Muscle layer of colon (tissue), 2 donors: ENCODE measurements around the gene RAB6B.

Source experiments
- H3K27ac ChIP-seq: one replicate; pipeline ENCODE4 v1.7.0; 2013; ENCODE audit warnings: low read depth, mild to moderate bottlenecking, low read length, moderate library complexity
- H3K27me3 ChIP-seq, 2 donors: one replicate each; pipeline ENCODE4 v1.7.0; 2013; ENCODE audit warnings: low read length in 2 of 2, mild to moderate bottlenecking in 2 of 2; ENCODE audit not compliant: insufficient read depth in 2 of 2, control insufficient read depth in 1 of 2
- H3K36me3 ChIP-seq: one replicate; pipeline ENCODE4 v1.7.0; 2013; ENCODE audit warnings: mild to moderate bottlenecking, low read length; ENCODE audit not compliant: insufficient read depth
- H3K4me1 ChIP-seq: one replicate; pipeline ENCODE4 v1.7.0; 2013; ENCODE audit warnings: mild to moderate bottlenecking, low read length; ENCODE audit not compliant: insufficient read depth
- H3K4me3 ChIP-seq, 2 donors: one replicate each; pipeline ENCODE4 v1.7.0; 2013; ENCODE audit warnings: low read length in 2 of 2, low read depth in 1 of 2, mild to moderate bottlenecking in 1 of 2, moderate library complexity in 1 of 2
- H3K9ac ChIP-seq: one replicate; pipeline ENCODE4 v1.7.0; 2013; ENCODE audit warnings: low read length
- H3K9me3 ChIP-seq: one replicate; pipeline ENCODE4 v1.7.0; 2013; ENCODE audit warnings: mild to moderate bottlenecking, low read length
- donor health status: abdominal sarcoma.
- donor health status: Adenocarcinoma of cecum.

RAB6B gene

DNA sequence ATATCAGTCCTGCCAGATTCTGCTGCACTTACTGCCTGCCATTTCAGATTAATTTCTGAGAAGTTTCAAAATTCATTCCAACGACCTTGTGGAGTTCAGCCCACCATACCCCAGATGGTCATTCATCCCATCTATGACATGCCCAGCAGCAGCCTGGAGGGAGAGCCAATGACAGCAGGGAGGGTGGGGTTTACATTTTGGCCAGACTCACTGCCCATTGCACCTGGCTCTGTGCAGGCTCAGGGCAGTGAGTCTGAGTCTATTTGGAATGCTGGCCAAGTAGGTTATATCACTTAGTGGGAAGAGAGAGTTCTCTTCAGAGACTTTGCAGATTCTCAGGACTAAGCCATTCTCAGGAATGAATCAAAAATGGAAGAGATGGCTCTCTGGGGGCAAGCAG lies 68.5 kb downstream of the RAB6B start:
- Histone ChIP-seq H3K36me3 (peaks cover 12% of the 10 kb centered on the region), H3K4me3 (no peak overlapping the region), H3K9ac (no peak overlapping the region), H3K4me1 (no peaks in the 10 kb centered on the region), H3K9me3 (no peaks in the 10 kb centered on the region), H3K27ac (no peak overlapping the region), H3K27me3 (no peaks in the 10 kb centered on the region)

DNA sequence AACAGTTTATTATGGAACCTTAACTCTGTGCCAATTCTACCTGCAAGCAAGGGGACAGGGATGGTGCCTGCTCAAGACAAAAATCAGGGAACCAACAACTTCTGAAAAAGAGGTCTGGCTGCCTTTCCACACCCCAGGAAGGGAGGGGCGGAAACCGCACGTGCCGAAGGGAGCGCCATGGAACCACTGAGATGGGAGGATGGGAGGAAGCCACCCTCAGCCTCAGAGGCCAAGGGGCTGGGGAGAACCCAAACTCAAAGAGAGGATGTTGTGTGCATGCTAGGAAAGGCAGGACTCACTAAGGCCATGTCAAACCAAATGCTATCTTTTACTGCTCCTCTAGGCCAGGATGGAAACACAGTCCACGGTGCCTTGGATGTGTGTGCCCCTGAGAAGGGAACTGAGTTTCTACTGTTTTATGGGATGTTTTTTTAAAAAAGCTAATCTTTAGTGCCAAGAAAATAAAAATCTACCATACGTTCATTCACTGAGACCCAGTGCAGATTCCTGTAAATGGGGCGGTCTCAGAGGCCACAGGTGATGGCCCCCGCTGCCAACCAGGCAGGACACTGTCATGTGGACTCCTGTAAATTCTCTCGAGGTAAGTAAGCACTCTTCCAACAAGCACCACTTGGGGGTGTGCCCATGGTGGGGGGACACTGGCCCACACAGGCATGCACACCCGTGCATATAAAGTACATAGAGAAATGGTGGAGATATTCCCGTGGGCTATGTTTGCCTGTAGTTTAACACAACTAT lies 69.5 kb downstream of the RAB6B start:
- no peaks in the 10 kb centered on the region for H3K27me3 ChIP-seq

DNA sequence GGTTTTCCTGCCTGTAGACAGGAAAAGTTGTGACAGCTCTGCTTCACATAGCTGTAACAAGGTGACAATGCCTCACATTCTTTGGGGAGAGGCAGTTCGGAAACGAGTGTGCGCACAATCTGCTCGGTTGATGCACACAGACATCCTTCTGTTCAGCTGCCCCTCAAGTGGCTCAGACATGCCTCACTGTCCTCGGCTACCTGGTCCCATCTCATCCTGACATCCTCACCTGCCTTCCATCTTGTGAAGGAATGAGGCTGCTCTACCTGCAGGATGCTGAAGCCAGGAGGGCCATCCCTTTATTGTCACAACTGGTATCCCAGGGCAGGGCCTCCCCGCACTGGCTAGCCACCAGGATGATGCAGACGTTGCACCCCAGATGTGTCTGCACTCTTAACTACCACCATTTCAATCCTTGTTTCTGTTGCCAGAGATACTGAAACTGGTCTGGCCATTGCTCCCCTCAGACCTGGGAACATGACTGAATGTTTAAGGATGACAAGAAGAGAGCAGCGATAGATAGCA lies 70.7 kb downstream of the RAB6B start:
- no peaks in the 10 kb centered on the region for H3K9me3 ChIP-seq
- H3K27ac ChIP-seq = no peak overlapping the region
- H3K9ac ChIP-seq = no peak overlapping the region
- peaks cover 29% of the 10 kb centered on the region for H3K36me3 ChIP-seq
- no peak overlapping the region for H3K4me3 ChIP-seq
- H3K27me3 ChIP-seq = no peaks in the 10 kb centered on the region
- H3K4me1 ChIP-seq = no peaks in the 10 kb centered on the region

More for the DNA sequence above, 69.5 kb downstream of the RAB6B start:
- H3K4me3 ChIP-seq = no peak overlapping the region
- no peak overlapping the region for H3K27ac ChIP-seq
- no peaks in the 10 kb centered on the region for H3K9me3 ChIP-seq
- H3K9ac ChIP-seq = no peak overlapping the region
- H3K4me1 ChIP-seq = no peaks in the 10 kb centered on the region
- H3K36me3 ChIP-seq = peaks cover 20% of the 10 kb centered on the region

DNA sequence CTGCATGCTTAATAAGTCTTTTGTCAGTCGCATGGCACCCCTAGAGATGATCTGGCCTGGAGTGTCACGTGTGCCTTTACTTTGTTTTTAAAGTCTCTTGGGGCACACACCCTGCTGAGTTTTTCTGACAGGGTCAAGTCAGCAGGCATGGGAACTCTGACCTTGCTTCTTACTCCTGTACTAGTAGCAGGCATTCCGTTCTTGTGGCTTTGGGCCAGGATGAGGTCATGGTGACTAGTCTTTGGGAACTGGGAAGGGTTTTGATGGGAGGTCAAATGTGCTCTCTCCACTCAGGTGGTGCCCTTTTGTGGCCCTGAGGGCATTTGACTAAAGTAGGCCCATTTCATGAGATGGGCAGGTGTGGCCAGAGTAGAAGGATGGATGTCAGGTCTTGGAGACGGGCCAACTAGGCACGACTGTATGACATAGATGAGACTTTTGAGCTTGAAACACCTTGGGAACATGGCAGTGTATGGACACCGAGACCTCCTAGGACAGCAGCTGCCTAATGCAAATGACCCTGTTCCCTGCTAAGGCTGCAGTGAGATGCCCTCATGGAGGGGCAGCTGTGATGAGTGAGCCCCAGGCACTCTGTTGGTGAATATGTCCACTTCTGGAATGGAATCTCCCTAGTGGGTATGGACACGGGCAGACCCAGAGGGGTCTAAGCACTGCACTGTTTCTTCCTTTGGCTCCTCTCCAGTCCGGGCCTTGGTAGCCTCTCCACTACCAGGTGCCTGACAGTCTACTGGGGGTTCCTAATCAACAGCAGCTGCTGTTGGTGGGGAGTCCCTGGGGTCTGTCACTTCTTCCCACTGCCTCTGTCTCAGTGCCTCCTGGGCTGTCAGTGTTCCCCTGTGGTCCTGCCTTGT lies 73.7 kb downstream of the RAB6B start:
- Histone ChIP-seq H3K27me3 (no peaks in the 10 kb centered on the region), H3K36me3 (peaks cover 42% of the 10 kb centered on the region), H3K9me3 (no peaks in the 10 kb centered on the region), H3K9ac (no peak overlapping the region), H3K4me1 (no peaks in the 10 kb centered on the region), H3K4me3 (no peak overlapping the region), H3K27ac (no peak overlapping the region)

DNA sequence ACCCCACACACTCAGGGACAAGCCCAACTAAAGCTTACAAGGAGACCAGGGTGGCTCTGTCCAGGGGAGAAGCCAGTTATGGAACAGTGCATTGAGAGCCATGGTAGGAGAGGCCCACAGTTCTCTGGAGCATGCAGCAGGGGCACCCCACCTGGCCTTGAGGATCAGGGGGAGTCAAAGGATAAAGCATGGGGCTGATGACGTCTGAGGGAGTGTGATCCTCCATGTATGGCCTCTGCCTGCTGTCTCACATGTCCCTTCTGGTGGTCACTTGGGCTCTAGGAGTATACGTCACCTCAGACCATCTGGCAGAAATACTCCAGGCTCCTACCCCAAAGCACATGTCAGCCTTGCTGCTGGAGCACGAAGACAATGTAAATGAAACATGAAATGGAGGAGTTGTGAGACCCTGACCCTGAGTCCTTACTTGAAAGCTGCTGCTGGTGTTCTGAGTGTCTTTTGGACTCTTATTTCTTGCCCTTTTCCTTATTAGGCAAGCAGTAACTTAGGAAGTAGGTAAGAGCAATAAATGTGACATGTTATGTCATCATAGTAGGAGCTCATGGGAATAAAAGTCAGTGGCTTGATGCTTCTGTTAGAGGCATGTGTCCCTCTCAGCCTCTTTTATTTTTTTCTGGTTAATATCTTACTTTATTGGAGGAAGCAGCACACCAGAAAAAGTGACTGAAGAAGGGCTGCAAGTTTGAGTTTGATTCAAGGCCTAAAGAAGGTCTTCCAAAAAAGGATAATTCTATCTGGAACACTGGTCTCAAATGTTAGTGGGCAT lies 74.6 kb downstream of the RAB6B start:
- H3K36me3 ChIP-seq = peaks cover 42% of the 10 kb centered on the region
- no peaks in the 10 kb centered on the region for H3K27me3 ChIP-seq
- H3K27ac ChIP-seq = no peak overlapping the region
- no peaks in the 10 kb centered on the region for H3K9me3 ChIP-seq
- no peak overlapping the region for H3K9ac ChIP-seq
- no peak overlapping the region for H3K4me3 ChIP-seq
- H3K4me1 ChIP-seq = no peaks in the 10 kb centered on the region

DNA sequence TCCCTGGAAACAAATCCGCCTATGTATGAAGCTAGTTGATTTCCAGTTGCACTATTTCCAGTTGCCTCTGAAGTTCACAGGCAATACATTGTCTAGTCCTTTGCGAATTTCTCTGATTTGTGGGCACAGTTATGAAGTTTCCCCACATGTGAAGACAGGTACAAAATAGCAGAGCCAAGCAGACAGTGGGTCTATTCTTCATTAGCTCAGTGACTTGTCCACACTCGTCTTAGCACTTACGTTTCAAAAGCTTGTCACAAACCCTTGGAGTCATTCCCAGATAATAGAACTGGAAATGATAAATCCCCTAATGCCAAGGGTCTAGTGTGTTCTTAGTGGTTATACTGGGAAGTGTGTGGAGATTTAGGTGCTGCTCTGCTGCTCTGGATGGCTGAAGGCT lies 75.6 kb downstream of the RAB6B start:
- Histone ChIP-seq H3K9ac (no peak overlapping the region), H3K4me1 (no peaks in the 10 kb centered on the region), H3K9me3 (no peaks in the 10 kb centered on the region), H3K27ac (no peak overlapping the region), H3K27me3 (no peaks in the 10 kb centered on the region), H3K4me3 (no peak overlapping the region), H3K36me3 (peaks cover 47% of the 10 kb centered on the region)

DNA sequence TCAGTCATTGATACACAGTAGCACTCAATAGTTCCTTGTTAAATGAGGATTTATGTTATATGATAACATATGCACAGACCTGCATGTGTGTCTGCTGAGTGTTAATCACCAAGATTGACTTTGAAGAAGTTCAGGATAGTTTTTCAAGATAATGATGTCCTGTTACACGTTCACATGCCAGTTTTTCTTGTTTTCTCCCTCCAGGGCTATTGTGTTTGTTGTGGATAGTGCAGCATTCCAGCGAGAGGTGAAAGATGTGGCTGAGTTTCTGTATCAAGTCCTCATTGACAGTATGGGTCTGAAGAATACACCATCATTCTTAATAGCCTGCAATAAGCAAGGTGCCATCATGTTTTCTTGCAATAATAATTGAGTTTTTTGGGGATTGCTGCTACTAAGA lies 80.3 kb downstream of the RAB6B start:
- no peaks in the 10 kb centered on the region for H3K9me3 ChIP-seq
- peaks cover 26% of the 10 kb centered on the region for H3K36me3 ChIP-seq

DNA sequence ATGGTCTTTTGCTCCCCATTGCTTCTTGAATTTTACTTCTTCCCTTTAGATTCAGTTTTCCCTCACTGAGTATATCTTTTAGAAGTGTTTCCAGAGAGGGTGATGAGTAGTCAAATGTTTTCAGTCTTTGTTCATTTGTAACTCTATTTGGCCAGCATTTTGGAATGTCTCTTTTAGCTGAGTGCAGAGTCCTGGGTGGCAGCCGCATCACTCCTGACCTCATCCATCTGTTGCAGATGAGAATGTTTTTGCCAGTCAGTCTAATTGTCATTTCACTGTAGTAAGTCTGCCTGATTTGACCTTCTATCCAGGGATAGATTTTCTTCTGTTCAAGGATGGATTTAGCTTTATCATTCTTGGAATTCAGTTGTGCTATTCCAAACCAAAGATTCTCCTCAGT lies 82.8 kb downstream of the RAB6B start:
- Histone ChIP-seq H3K4me3 (no peak overlapping the region), H3K4me1 (no peaks in the 10 kb centered on the region), H3K27me3 (no peaks in the 10 kb centered on the region), H3K9ac (no peak overlapping the region), H3K9me3 (no peaks in the 10 kb centered on the region), H3K36me3 (peaks cover 17% of the 10 kb centered on the region), H3K27ac (no peak overlapping the region)

More for the DNA sequence above, 80.3 kb downstream of the RAB6B start:
- no peak overlapping the region for H3K4me3 ChIP-seq
- H3K9ac ChIP-seq = no peak overlapping the region
- no peak overlapping the region for H3K27ac ChIP-seq
- no peaks in the 10 kb centered on the region for H3K27me3 ChIP-seq
- no peaks in the 10 kb centered on the region for H3K4me1 ChIP-seq

DNA sequence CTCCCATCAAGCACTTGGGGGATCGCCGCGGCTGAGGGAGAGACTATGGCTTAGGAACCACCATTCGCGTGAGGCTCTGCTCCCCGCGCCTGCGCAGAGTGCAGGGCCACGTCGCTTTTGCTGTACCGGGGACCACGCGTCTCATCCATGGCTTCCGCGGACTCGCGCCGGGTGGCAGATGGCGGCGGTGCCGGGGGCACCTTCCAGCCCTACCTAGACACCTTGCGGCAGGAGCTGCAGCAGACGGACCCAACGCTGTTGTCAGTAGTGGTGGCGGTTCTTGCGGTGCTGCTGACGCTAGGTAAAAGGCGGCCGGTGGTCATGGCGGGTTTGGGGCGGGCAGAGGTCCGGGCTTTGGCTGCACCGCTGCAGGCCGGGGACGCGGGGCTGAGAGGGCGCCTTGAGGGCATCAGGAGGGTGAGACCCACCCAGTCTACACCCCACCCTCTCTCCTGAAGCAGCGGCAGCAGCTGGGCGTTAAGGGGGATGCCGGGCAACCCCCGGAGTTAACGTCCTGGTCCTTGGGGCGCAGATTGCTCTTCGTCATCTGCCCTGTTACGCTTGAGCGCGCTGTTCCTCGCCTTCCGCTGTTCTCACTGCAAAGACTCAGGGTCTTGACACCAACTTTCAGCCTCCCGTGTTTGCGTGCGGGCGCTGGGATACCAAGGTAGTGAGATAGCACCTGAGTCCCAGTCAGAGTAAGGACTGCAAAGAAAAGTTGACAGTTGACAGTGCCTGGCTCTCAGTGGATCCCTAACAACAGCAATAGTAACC lies 89.8 kb downstream of the RAB6B start, which contains the start of gene SRPRB:
Gene SRPRB (plus strand): TSS at position 114 of the 774 bp plus-strand sequence. CDS start 34 bp downstream, at position 148.
- H3K4me3 ChIP-seq = peak within 1 kb of the TSS; percentile 63 to 74
- H3K27me3 ChIP-seq = no peaks in the 10 kb centered on the region
- H3K4me1 ChIP-seq = no peaks in the 10 kb centered on the region
- H3K9ac ChIP-seq = peak within 1 kb of the TSS; percentile 12
- H3K27ac ChIP-seq = peak within 1 kb of the TSS; percentile 46
- no peaks in the 10 kb centered on the region for H3K9me3 ChIP-seq
- peaks cover under 1% of the 10 kb centered on the region for H3K36me3 ChIP-seq

DNA sequence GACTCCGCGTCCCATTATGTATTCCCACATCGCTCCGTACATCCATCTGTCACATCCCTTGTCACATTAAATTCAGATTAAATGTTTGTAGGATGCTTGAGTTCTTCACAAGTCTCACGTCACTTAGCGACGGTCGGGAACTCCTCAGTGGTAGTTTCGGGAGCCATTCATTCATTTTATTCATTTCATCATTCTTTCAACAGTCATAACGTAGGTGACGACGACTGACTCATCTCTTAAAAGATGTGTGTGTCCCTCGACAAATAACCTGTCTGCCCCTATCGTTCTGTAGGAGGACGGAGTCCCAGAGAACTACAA lies 90.3 kb downstream of the RAB6B start:
- H3K9me3 ChIP-seq = no peaks in the 10 kb centered on the region
- H3K36me3 ChIP-seq = no peaks in the 10 kb centered on the region
- H3K4me1 ChIP-seq = no peaks in the 10 kb centered on the region
- peak overlapping the region; percentile 63 to 74 for H3K4me3 ChIP-seq
- no peaks in the 10 kb centered on the region for H3K27me3 ChIP-seq
- H3K27ac ChIP-seq = no peak overlapping the region
- no peak overlapping the region for H3K9ac ChIP-seq
